WTC11 (cell line): ENCODE measurements around the gene SLC5A10.

Source experiments
- SP1 ChIP-seq: sonication (generic); formaldehyde crosslinking; conservative IDR thresholded peaks from 2 replicates; pipeline ENCODE4 v1.8.1; 2022; ENCODE audit warnings: missing genetic modification reagents
- TF ChIP-seq, protein P1 (sequence below): sonication (generic); formaldehyde crosslinking; IDR thresholded peaks from 2 replicates; pipeline ENCODE4 v1.8.1; 2023; ENCODE audit warnings: mild to moderate bottlenecking, missing genetic modification reagents, moderate library complexity

DNA sequence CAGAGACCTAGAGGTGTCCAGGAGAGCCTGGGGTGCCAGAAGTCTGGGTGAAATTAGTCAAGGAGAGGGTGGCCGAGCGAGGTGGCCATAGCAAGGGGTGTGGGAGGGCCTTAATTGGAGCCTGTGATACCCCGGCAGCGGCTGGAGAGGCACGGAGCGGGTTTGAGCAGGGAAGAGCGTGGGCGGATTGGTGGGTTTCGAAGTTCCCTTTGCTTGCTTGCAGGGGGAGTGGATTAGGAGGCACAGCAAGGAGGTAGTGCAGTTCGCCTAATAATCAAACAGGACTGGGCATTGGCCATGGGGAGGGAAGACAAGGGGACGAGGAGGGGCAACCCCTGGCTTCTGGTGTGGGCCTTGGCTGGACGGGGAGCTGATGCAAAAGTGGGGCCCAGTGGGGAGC lies 58.0 kb downstream of the SLC5A10 start:
- TF ChIP-seq, protein P1, sequence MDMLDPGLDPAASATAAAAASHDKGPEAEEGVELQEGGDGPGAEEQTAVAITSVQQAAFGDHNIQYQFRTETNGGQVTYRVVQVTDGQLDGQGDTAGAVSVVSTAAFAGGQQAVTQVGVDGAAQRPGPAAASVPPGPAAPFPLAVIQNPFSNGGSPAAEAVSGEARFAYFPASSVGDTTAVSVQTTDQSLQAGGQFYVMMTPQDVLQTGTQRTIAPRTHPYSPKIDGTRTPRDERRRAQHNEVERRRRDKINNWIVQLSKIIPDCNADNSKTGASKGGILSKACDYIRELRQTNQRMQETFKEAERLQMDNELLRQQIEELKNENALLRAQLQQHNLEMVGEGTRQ (CRISPR knock-in tag) = no peak
- TF ChIP-seq SP1 (CRISPR knock-in tag) = no peak
